CD14-positive monocyte (primary cell): ENCODE data around the gene VSIG10L. TPM values are rescaled to one million over a fixed set of nuclear protein-coding genes. Genes with fewer than 3 reads are reported as not detected.

Experiments used
- DNase-seq, 3 donors: peaks; one replicate each; pipeline ENCODE4 v3.0.0-alpha.2; 2011 to 2022
- H2AFZ ChIP-seq: 2 replicates; pipeline ENCODE4 v1.6.0; 2012; ENCODE audit warnings: mild to moderate bottlenecking, low read depth, low read length, inconsistent platforms; ENCODE audit not compliant: insufficient read depth, poor library complexity, severe bottlenecking
- H3K27ac ChIP-seq, 2 donors: 1 replicate in 1 of 2; 2 replicates in 1 of 2; pipeline ENCODE4 v1.5.1; 2012 to 2013; ENCODE audit warnings: low read length in 2 of 2, control low read depth in 1 of 2, inconsistent platforms in 1 of 2, low read depth in 1 of 2, mild to moderate bottlenecking in 1 of 2
- H3K27me3 ChIP-seq, 2 donors: one replicate each; pipeline versions ENCODE4 v1.6.0 to v1.6.1; 2011 to 2013; ENCODE audit warnings: low read length in 2 of 2; ENCODE audit not compliant: control insufficient read depth in 2 of 2, insufficient read depth in 2 of 2
- H3K36me3 ChIP-seq, 2 donors: replicated peaks in 1 of 2; 1 replicate in 1 of 2; 2 replicates in 1 of 2; pipeline versions ENCODE4 v1.5.1 to v1.6.1; 2012 to 2013; ENCODE audit warnings: low read length in 2 of 2, control low read depth in 1 of 2, inconsistent platforms in 1 of 2, mild to moderate bottlenecking in 1 of 2; ENCODE audit not compliant: insufficient read depth in 2 of 2, control insufficient read depth in 1 of 2
- H3K4me1 ChIP-seq, 2 donors: 1 replicate in 1 of 2; 2 replicates in 1 of 2; pipeline versions ENCODE4 v1.5.1 to v1.6.1; 2012 to 2013; ENCODE audit warnings: low read length in 2 of 2, control low read depth in 1 of 2, inconsistent platforms in 1 of 2, mild to moderate bottlenecking in 1 of 2, moderate library complexity in 1 of 2; ENCODE audit not compliant: insufficient read depth in 2 of 2, control insufficient read depth in 1 of 2
- H3K4me2 ChIP-seq: replicated peaks from 2 replicates; pipeline ENCODE3; 2012; ENCODE audit warnings: low read length, moderate library complexity, mild to moderate bottlenecking; ENCODE audit not compliant: poor library complexity, severe bottlenecking; ENCODE audit errors: extremely low read depth
- H3K4me3 ChIP-seq, 3 experiments: fragments of 200-600 bp in 1 of 3; sonication (generic) in 1 of 3; replicated peaks in 1 of 3; 1 replicate in 2 of 3; 2 replicates in 1 of 3; pipeline ENCODE4 v1.5.1; 2011 to 2013; ENCODE audit warnings: low read length in 3 of 3, mild to moderate bottlenecking in 3 of 3, control low read depth in 2 of 3, low read depth in 2 of 3, inconsistent platforms in 1 of 3, moderate library complexity in 1 of 3
- H3K79me2 ChIP-seq: 2 replicates; pipeline ENCODE4 v1.6.0; 2012; ENCODE audit warnings: mild to moderate bottlenecking, control low read depth, inconsistent platforms, low read length, moderate library complexity; ENCODE audit not compliant: insufficient read depth
- H3K9ac ChIP-seq: 2 replicates; pipeline ENCODE4 v1.6.0; 2017; ENCODE audit warnings: low read length, mild to moderate bottlenecking; ENCODE audit not compliant: insufficient read depth, poor library complexity, severe bottlenecking
- H3K9me3 ChIP-seq, 2 donors: replicated peaks in 1 of 2; 1 replicate in 1 of 2; 2 replicates in 1 of 2; pipeline versions ENCODE4 v1.5.1 to v1.6.1; 2012 to 2013; ENCODE audit warnings: low read length in 2 of 2, control low read depth in 1 of 2; ENCODE audit not compliant: control insufficient read depth in 1 of 2, insufficient read depth in 1 of 2
- H4K20me1 ChIP-seq: 2 replicates; pipeline ENCODE4 v1.6.0; 2012; ENCODE audit warnings: mild to moderate bottlenecking, low read length, control low read depth, moderate library complexity; ENCODE audit not compliant: insufficient read depth
- H3K27ac Mint-ChIP-seq, 7 donors: one replicate each; pipeline ENCODE4 v1.8.0; 2020; ENCODE audit warnings: mild to moderate bottlenecking in 7 of 7, mixed read lengths in 7 of 7, moderate library complexity in 6 of 7, inconsistent platforms in 2 of 7
- H3K27me3 Mint-ChIP-seq, 3 donors: one replicate each; pipeline ENCODE4 v1.8.0; 2021 to 2022; ENCODE audit warnings: low read depth in 3 of 3, mild to moderate bottlenecking in 3 of 3, mixed read lengths in 3 of 3, moderate library complexity in 3 of 3, inconsistent platforms in 1 of 3
- H3K36me3 Mint-ChIP-seq, 2 donors: one replicate each; pipeline ENCODE4 v1.8.0; 2020; ENCODE audit warnings: mixed read lengths in 2 of 2, inconsistent platforms in 1 of 2, mild to moderate bottlenecking in 1 of 2
- H3K4me1 Mint-ChIP-seq: one replicate; pipeline ENCODE4 v1.8.0; 2020; ENCODE audit warnings: mild to moderate bottlenecking, mixed read lengths
- H3K4me3 Mint-ChIP-seq, 2 donors: one replicate each; pipeline ENCODE4 v1.8.0; 2020; ENCODE audit warnings: mild to moderate bottlenecking in 2 of 2, mixed read lengths in 2 of 2, moderate library complexity in 1 of 2
- H3K9me3 Mint-ChIP-seq, 7 donors: one replicate each; pipeline ENCODE4 v1.8.0; 2020 to 2022; ENCODE audit warnings: mixed read lengths in 7 of 7, mild to moderate bottlenecking in 6 of 7, moderate library complexity in 6 of 7, inconsistent platforms in 2 of 7
- WGBS: methylation state at CpG from one replicate; pipeline ENCODE4 v1.1.5; 2013; ENCODE audit warnings: missing lambda C conversion rate; ENCODE audit not compliant: insufficient coverage; 5-methylcytosine and 5-hydroxymethylcytosine counted together
- intact Hi-C, 2 donors: fragments of 100-400 bp; cut with micrococcal nuclease; formaldehyde crosslinking; loops; one replicate each; pipeline versions ENCODE4 v1.15.0 to v1.15.1; 2023
- polyA plus RNA-seq, 3 donors: library from polyadenylated mRNA; depleted of rRNA in 1 of 3; unstranded in 2 of 3; stranded (reverse) in 1 of 3; fragments of 300-500 nt in 2 of 3; fragments of >200 nt in 1 of 3; fragmentation: Illumina TruSeq in 2 of 3; gene quantifications; 1 replicate in 2 of 3; 2 replicates in 1 of 3; pipeline ENCODE4 v1.2.3, GENCODE V29; 2012 to 2021
- TF ChIP-seq, protein P1 (sequence below): fragments of 200-600 bp; IDR thresholded peaks from one replicate; pipeline ENCODE4 v1.8.0; 2022; ENCODE audit warnings: antibody characterized with exemption, mild to moderate bottlenecking

The VSIG10L gene
- polyA plus RNA-seq, 3 donors, result 0.62 to 2.3 (median 0.73) TPM

DNA sequence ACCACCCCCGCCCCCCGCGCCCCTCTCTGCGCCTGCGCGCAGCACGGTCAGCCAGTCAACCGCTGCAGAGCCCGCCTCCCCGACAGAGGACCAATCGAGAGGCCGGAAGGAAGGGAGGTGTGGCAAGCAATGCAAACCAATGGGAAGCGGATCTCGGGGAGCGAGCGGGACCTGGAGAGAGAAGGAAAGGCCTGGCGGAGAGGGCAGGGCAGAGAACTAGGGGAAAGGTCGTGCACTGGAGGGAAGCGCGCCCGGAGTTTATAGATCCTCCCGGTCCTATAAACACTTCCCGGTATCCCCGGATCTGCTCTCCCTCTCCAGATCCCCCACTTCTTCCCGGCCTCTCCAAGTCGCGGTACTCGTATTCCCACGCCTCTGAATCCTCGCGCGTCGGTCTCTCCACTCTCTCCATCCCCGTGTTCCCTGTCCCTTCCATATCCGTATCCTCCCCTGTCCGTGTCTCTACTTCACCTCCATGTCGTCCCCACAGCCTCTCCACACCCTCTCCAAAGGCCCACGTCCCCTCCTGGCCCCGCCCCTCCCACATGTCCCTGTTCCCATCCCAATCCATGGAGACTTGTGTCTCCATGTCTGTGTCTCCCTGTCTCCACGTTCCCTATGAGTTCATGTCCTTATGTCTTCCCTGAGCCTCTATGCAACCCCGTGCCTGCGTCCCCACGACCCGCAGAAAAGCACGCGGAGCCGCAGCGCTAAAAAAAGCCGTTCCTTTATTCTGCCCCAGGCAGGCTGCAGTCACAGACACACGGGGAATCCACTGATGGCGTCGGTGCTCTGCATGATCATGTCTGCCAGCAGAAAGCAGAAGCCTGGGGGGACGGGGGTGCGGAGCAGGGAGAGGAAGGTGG is 24.7 kb upstream of the VSIG10L start:
- Mint-ChIP-seq H3K9me3 (no peaks in the 10 kb centered on the region), H3K36me3 (peaks cover 5 to 7% of the 10 kb centered on the region in 2 donors), H3K4me1 (peaks cover 65% of the 10 kb centered on the region), H3K27ac (peak overlapping the region; percentile 93 to 99 (median 97)), H3K4me3 (peak overlapping the region; percentile 96 to 99), H3K27me3 (peaks cover 0 to 4% (median 0%) of the 10 kb centered on the region in 3 donors)
- Histone ChIP-seq H3K9me3 (no peaks in the 10 kb centered on the region), H3K4me3 (peak overlapping the region; percentile 89 to 93 (median 91)), H4K20me1 (no peaks in the 10 kb centered on the region), H3K79me2 (peaks cover 69% of the 10 kb centered on the region), H3K4me1 (peaks cover 40 to 78% of the 10 kb centered on the region in 2 donors), H2AFZ (peak overlapping the region; percentile 90), H3K27ac (peak overlapping the region; percentile 92 to 93), H3K36me3 (no peaks in the 10 kb centered on the region), H3K27me3 (no peaks in the 10 kb centered on the region), H3K9ac (peak overlapping the region; percentile 80), H3K4me2 (peak overlapping the region; percentile 100)
- TF ChIP-seq, protein P1, sequence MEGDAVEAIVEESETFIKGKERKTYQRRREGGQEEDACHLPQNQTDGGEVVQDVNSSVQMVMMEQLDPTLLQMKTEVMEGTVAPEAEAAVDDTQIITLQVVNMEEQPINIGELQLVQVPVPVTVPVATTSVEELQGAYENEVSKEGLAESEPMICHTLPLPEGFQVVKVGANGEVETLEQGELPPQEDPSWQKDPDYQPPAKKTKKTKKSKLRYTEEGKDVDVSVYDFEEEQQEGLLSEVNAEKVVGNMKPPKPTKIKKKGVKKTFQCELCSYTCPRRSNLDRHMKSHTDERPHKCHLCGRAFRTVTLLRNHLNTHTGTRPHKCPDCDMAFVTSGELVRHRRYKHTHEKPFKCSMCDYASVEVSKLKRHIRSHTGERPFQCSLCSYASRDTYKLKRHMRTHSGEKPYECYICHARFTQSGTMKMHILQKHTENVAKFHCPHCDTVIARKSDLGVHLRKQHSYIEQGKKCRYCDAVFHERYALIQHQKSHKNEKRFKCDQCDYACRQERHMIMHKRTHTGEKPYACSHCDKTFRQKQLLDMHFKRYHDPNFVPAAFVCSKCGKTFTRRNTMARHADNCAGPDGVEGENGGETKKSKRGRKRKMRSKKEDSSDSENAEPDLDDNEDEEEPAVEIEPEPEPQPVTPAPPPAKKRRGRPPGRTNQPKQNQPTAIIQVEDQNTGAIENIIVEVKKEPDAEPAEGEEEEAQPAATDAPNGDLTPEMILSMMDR, result no peak
- intact Hi-C loops, result loop anchor here (2.0 to 5.0 kb wide), 2 partner anchors 28 to 39 kb away; no protein-coding TSS in a partner anchor
- WGBS, result 0% methylated on average over 36 of the region's 54 CpGs
- DNase-seq, result peak; percentile 95 to 96 (median 95)

DNA sequence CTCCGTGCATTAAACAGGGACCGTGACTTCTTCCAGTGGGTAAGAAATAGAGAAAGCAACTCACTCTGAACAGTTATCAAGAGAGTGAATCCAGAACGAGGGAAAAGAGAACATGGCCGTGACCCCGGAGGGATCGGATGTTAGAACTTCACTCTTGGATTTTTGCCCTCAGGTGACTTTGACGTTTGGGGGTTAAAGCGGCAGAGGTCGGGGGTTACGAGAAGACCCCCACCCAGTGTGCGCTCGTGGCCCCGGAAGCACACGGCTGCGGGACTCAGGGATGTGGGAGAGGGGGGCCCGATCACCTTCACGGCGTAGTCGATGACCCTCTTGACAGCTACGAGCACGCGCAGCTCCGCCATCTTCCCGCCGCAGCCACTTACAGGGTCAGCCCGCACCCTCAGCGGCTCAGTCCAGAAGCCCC is 24.0 kb upstream of the VSIG10L start, which contains the start of gene ETFB:
ETFB (minus strand) TSS at position 424 of the 424 bp plus-strand sequence; CDS start at position 362, 62 bp downstream.
- H3K9ac ChIP-seq, result peak within 1 kb of the TSS; percentile 80
- H3K4me2 ChIP-seq, result peak within 1 kb of the TSS; percentile 100
- peaks cover 9% of the 10 kb centered on the region in 2 donors for H3K36me3 Mint-ChIP-seq
- H2AFZ ChIP-seq, result peak within 1 kb of the TSS; percentile 90
- peaks cover 0 to 4% (median 0%) of the 10 kb centered on the region in 3 donors for H3K27me3 Mint-ChIP-seq
- peaks cover 62% of the 10 kb centered on the region for H3K79me2 ChIP-seq
- peak within 1 kb of the TSS; percentile 93 to 99 (median 97) for H3K27ac Mint-ChIP-seq
- TF ChIP-seq, protein P1, result no peak
- H3K4me3 ChIP-seq, result peak within 1 kb of the TSS; percentile 89 to 93 (median 91)
- H3K36me3 ChIP-seq, result no peaks in the 10 kb centered on the region
- H3K4me1 Mint-ChIP-seq, result peaks cover 58% of the 10 kb centered on the region
- DNase-seq, result no peak
- peak within 1 kb of the TSS; percentile 96 to 99 for H3K4me3 Mint-ChIP-seq
- H3K27ac ChIP-seq, result peak within 1 kb of the TSS; percentile 92 to 93
- no peaks in the 10 kb centered on the region for H3K27me3 ChIP-seq
- no peaks in the 10 kb centered on the region for H3K9me3 Mint-ChIP-seq
- H3K4me1 ChIP-seq, result peaks cover 33 to 71% of the 10 kb centered on the region in 2 donors
- no peaks in the 10 kb centered on the region for H3K9me3 ChIP-seq
- H4K20me1 ChIP-seq, result no peaks in the 10 kb centered on the region
- intact Hi-C loops, result loop anchor here (1.0 to 5.0 kb wide), 4 partner anchors 23 to 39 kb away; partner anchors contain the start of gene VSIG10L (in 1 of the 2)
- WGBS, result 0% methylated on average over 17 of the region's 27 CpGs
